DMS53 (cell line): ENCODE measurements around the gene ZBTB33.

Source experiments
- DNase-seq: peaks from one replicate; lab custom pipeline; 2025; lab: John Stamatoyannopoulos, UW

The ZBTB33 gene

GRCh38 chrX:120250522-120251271 is at the start of gene ZBTB33:
TSS of gene ZBTB33 (plus strand) at chrX:120250812. CDS start at chrX:120253416, 2,604 bp downstream.
- peak; percentile 98 for DNase-seq

- DNase-seq = no peak
Observed at GRCh38 chrX:120200851-120201250, 49.8 kb upstream of the ZBTB33 start.

GRCh38 chrX:120205816-120206753 is 44.5 kb upstream of the ZBTB33 start:
- DNase-seq = no peak

- peak; percentile 1 for DNase-seq
Observed at GRCh38 chrX:120207009-120207605, 43.5 kb upstream of the ZBTB33 start.

- peak; percentile 70 for DNase-seq
Observed at GRCh38 chrX:120213438-120214265, 37.0 kb upstream of the ZBTB33 start.

- no peak for DNase-seq
Observed at GRCh38 chrX:120223374-120223773, 27.2 kb upstream of the ZBTB33 start.

GRCh38 chrX:120224388-120224787 is 26.2 kb upstream of the ZBTB33 start:
- DNase-seq = no peak

GRCh38 chrX:120228187-120228908 is 22.3 kb upstream of the ZBTB33 start:
- DNase-seq = no peak

GRCh38 chrX:120235284-120235683 is 15.3 kb upstream of the ZBTB33 start:
- no peak for DNase-seq

GRCh38 chrX:120236687-120237479 is 13.7 kb upstream of the ZBTB33 start:
- DNase-seq = no peak

- DNase-seq = no peak
Observed at GRCh38 chrX:120238933-120239332, 11.7 kb upstream of the ZBTB33 start.

GRCh38 chrX:120242813-120243212 is 7.8 kb upstream of the ZBTB33 start:
- DNase-seq = no peak

GRCh38 chrX:120244395-120244734 is 6.2 kb upstream of the ZBTB33 start:
- no peak for DNase-seq

- peak; percentile 93 for DNase-seq
Observed at GRCh38 chrX:120244735-120245498, 5.7 kb upstream of the ZBTB33 start.

- DNase-seq = peak; percentile 74
Observed at GRCh38 chrX:120251471-120252011, 929 bp downstream of the ZBTB33 start.

GRCh38 chrX:120253784-120254183 is 3.2 kb downstream of the ZBTB33 start:
- DNase-seq = no peak

- DNase-seq = peak; percentile 22
Observed at GRCh38 chrX:120260369-120260768, 9.8 kb downstream of the ZBTB33 start.

GRCh38 chrX:120262859-120263708 is 12.5 kb downstream of the ZBTB33 start:
- DNase-seq = no peak
